ENCODE results near the gene TLCD3A. TPM values are rescaled to one million over a fixed set of nuclear protein-coding genes. Genes with fewer than 3 reads are reported as not detected.

Gene TLCD3A
- total RNA-seq (5.1 TPM), polyA plus RNA-seq (7.8 TPM)
- long read RNA-seq, donor 1: 0 reads
- long read RNA-seq, donor 2: 0 reads
- long read RNA-seq, donor 3, partial matches to known transcripts: 0 of 3 reads
- long read RNA-seq, donor 3, other reads (novel, unspliced or antisense): 0 of 3 reads
- long read RNA-seq, donor 4: 0 reads
- long read RNA-seq, donor 5, partial matches to known transcripts: 6 of 9 reads
- long read RNA-seq, donor 5, other reads (novel, unspliced or antisense): 0 of 9 reads
- long read RNA-seq, donor 6, partial matches to known transcripts: 0 of 2 reads
- long read RNA-seq, donor 6, other reads (novel, unspliced or antisense): 0 of 2 reads
- long read RNA-seq, donor 7: 0 reads
- long read RNA-seq, donor 8, partial matches to known transcripts: 0 of 1 reads
- long read RNA-seq, donor 8, other reads (novel, unspliced or antisense): 0 of 1 reads
- long read RNA-seq, donor 9, partial matches to known transcripts: 0 of 1 reads
- long read RNA-seq, donor 9, other reads (novel, unspliced or antisense): 0 of 1 reads
- long read RNA-seq, donor 10, partial matches to known transcripts: 0 of 1 reads
- long read RNA-seq, donor 10, other reads (novel, unspliced or antisense): 0 of 1 reads

DNA sequence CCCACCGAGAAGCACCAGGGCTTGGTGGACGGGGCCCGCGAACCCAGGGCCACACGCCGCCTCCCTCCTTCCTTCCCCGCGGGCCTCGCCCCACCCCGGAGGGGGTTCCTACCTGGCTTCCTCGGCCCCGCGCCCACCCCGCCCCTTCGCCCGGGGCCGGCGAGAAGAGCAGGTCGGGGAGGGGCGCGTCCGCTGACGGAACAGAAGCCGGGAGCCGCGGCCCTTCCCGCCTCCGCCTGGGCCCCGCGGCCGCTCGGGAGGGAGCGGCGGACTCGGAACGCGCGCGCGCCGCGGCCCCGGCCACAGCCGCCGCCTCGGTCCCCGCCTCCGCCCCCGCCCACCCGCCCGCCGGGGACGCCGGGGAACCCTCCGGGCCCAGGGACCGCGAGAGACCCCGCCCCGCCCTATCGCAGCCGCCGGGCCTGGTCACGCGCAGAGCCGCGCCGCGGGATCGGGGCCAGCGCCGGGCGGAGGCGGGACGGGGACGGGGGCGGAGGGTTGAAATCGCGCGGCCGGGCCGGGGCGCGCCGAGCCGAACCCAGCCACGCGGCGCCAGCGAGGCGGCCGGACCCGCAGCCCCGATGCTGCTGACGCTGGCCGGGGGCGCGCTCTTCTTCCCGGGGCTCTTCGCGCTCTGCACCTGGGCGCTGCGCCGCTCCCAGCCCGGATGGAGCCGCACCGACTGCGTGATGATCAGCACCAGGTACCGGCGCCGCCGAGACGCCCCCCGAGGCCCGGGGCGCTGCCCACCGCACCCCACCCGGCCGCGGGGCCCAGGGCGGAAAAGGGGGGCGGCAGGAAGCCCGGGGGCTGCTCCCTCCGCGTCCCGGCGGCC lies at the start of gene TLCD3A:
Gene TLCD3A (plus strand): TSS at position 530 of the 835 bp plus-strand sequence. CDS start 52 bp downstream, at position 582.
- peak in 1 of 9 donors; percentile 33 for DNase-seq (ENCODE audit: low read depth in 6 of 9, low spot score in 9 of 9)

DNA sequence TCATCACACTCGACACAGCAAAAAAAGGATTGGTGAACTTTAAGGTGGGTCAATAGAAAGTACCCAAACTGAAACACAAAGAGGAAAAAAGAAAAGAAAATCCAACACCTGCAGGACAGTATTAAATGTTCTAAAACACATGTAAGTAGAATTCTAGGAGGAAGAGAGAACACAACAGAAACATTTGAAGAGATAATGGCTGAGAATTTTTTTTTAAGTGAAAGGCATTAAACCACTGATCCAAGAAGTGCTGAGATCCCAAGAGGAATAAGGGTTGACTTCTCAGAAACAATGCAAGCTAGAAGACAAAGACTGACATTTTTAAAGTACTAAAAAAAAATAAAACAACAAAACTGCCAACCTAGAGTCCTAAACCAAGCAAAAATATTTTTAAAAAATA lies 49.4 kb upstream of the TLCD3A start:
- Histone ChIP-seq H3K27ac (ENCODE audit: low read depth in 1 of 2, low read length in 1 of 2) (peak overlapping the region in 1 of 2 donors; percentile 13), H3K36me3 (ENCODE audit: control insufficient read depth in 2 of 2, insufficient read depth in 2 of 2, low read length in 1 of 2) (peaks cover 0 to 6% of the 10 kb centered on the region in 2 donors), H3K27me3 (ENCODE audit: control insufficient read depth in 2 of 2, insufficient read depth in 1 of 2, low read length in 1 of 2) (no peaks in the 10 kb centered on the region), H3K9me3 (ENCODE audit: control insufficient read depth in 2 of 2, insufficient read depth in 1 of 2, low read length in 1 of 2) (no peaks in the 10 kb centered on the region), H3K4me3 (ENCODE audit: low read length in 2 of 2) (no peak overlapping the region), H3K4me1 (ENCODE audit: control insufficient read depth in 2 of 2, insufficient read depth in 2 of 2, low read length in 2 of 2) (peaks cover 0 to 12% of the 10 kb centered on the region in 2 donors)
- DNase-seq (ENCODE audit: low read depth in 6 of 9, low spot score in 9 of 9): no peak
- 91% methylated on average over 1 of the region's 1 CpG for whole genome bisulfite sequencing

More for the DNA sequence above, at the start of gene TLCD3A:
- Histone ChIP-seq H3K4me1 (ENCODE audit: control insufficient read depth in 2 of 2, insufficient read depth in 2 of 2, low read length in 2 of 2) (peaks cover 4 to 13% of the 10 kb centered on the region in 2 donors), H3K27ac (ENCODE audit: low read depth in 1 of 2, low read length in 1 of 2) (peak within 1 kb of the TSS in 1 of 2 donors; percentile 68), H3K36me3 (ENCODE audit: control insufficient read depth in 2 of 2, insufficient read depth in 2 of 2, low read length in 1 of 2) (no peaks in the 10 kb centered on the region), H3K4me3 (ENCODE audit: low read length in 2 of 2) (peak within 1 kb of the TSS; percentile 36 to 71), H3K27me3 (ENCODE audit: control insufficient read depth in 2 of 2, insufficient read depth in 1 of 2, low read length in 1 of 2) (peaks cover 26 to 46% of the 10 kb centered on the region in 2 donors), H3K9me3 (ENCODE audit: control insufficient read depth in 2 of 2, insufficient read depth in 1 of 2, low read length in 1 of 2) (no peaks in the 10 kb centered on the region)
- whole genome bisulfite sequencing: under 1% methylated on average over 126 of the region's 126 CpGs

DNA sequence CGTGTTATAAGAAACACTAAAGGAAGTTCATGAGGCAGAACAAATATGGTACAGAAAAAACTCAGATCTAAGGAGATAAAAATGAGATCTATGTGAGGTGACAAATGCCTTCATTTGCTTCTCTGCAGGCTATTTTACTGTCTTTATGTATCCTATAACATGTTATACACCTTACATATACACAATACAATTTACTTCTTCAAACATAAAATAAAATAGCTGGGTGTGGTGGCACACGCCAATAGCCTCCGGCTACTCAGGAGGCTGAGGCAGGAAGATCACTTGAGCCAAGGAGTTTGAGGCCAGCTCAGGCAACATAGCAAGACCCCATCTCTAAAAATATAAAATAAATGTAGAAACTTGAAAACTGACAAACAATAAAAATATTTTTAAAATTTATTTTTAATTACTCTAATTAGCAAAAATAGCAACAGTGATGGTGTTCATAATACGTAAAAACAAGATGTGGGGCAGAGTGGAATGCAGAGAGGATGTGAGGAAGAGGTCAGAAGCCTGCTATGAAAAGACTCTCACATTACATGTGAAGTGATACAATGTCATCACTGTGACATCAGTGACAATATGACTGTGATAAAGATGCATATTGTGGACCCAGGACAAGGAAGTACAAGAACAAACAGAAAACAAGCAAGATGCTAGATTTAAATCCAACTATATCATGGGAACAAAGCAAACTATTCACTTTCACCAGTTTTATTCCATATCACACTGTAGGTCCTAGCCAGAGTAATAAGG lies 48.7 kb upstream of the TLCD3A start:
- DNase-seq (ENCODE audit: low read depth in 6 of 9, low spot score in 9 of 9): peak in 1 of 9 donors; percentile 20
- peaks cover 0 to 12% of the 10 kb centered on the region in 2 donors for H3K4me1 ChIP-seq (ENCODE audit: control insufficient read depth in 2 of 2, insufficient read depth in 2 of 2, low read length in 2 of 2)
- peaks cover 4 to 6% of the 10 kb centered on the region in 2 donors for H3K36me3 ChIP-seq (ENCODE audit: control insufficient read depth in 2 of 2, insufficient read depth in 2 of 2, low read length in 1 of 2)
- 90% methylated on average over 4 of the region's 4 CpGs for WGBS
- H3K27me3 ChIP-seq (ENCODE audit: control insufficient read depth in 2 of 2, insufficient read depth in 1 of 2, low read length in 1 of 2): no peaks in the 10 kb centered on the region
- H3K27ac ChIP-seq (ENCODE audit: low read depth in 1 of 2, low read length in 1 of 2): no peak overlapping the region
- H3K4me3 ChIP-seq (ENCODE audit: low read length in 2 of 2): no peak overlapping the region
- no peaks in the 10 kb centered on the region for H3K9me3 ChIP-seq (ENCODE audit: control insufficient read depth in 2 of 2, insufficient read depth in 1 of 2, low read length in 1 of 2)

DNA sequence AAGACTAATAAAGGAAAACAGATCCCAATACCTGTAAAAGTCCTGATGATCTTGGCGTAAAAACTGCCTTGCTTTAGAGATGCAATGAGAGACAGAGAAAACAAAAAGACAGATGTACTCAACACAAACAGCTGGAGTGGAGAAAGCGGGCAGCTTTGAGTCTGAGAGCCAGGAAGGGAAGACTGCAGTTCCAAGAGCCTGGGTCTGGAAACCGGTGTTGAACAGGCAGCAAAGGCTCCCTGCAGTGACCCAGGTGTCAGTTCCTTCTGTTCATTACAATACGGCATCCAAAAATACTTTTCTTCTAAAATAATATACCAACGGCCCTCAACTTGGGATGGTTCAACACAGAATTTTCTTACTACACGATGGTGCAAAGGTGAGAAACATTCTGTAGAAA lies 47.4 kb upstream of the TLCD3A start:
- H3K9me3 ChIP-seq (ENCODE audit: control insufficient read depth in 2 of 2, insufficient read depth in 1 of 2, low read length in 1 of 2): no peaks in the 10 kb centered on the region
- no peak overlapping the region for H3K27ac ChIP-seq (ENCODE audit: low read depth in 1 of 2, low read length in 1 of 2)
- H3K4me3 ChIP-seq (ENCODE audit: low read length in 2 of 2): no peak overlapping the region
- WGBS: 98% methylated on average over 6 of the region's 6 CpGs
- DNase-seq (ENCODE audit: low read depth in 6 of 9, low spot score in 9 of 9): no peak
- peaks cover 8% of the 10 kb centered on the region in 2 donors for H3K36me3 ChIP-seq (ENCODE audit: control insufficient read depth in 2 of 2, insufficient read depth in 2 of 2, low read length in 1 of 2)
- peaks cover 0 to 12% of the 10 kb centered on the region in 2 donors for H3K4me1 ChIP-seq (ENCODE audit: control insufficient read depth in 2 of 2, insufficient read depth in 2 of 2, low read length in 2 of 2)
- no peaks in the 10 kb centered on the region for H3K27me3 ChIP-seq (ENCODE audit: control insufficient read depth in 2 of 2, insufficient read depth in 1 of 2, low read length in 1 of 2)

DNA sequence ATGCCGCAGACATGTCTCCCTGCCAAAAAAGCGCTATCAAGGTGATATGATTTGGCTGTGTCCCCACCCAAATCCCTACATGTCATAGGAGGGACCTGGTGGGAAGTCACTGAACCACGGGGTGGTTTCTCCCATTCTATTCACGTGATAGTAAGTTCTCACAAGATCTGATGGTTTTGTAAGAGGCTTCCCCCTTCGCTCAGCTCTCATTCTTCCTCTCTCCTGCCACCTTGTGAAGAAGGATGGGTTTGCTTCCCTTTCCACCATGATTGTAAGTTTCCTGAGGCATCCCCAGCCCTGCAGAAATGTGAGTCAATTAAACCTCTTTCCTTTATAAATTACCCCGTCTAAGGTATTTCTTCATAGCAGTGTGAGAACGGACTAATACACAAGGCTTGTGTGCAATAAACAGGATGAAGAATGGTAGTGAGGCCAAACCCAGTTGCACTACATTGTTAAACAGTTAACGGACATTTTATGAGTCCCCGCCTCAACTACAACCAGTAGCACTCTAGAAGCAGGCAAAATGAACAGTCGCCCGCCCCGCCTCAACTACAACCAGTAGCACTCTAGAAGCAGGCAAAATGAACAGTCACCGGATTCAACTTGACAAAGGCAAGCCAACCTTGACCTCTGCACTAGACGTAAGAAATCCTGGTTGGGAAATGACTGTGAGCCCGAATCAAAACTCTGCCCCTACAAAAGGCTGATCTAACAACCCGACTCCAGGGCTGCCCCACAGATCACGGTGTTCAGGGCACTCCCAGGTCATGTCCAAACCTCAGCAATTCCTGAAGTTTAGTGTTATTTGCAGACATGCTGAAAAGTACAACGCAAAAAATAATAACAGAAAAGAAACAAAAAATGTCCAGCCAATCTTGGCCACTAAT lies 44.1 kb upstream of the TLCD3A start:
- H3K27me3 ChIP-seq (ENCODE audit: control insufficient read depth in 2 of 2, insufficient read depth in 1 of 2, low read length in 1 of 2): no peaks in the 10 kb centered on the region
- peaks cover 14 to 24% of the 10 kb centered on the region in 2 donors for H3K36me3 ChIP-seq (ENCODE audit: control insufficient read depth in 2 of 2, insufficient read depth in 2 of 2, low read length in 1 of 2)
- H3K9me3 ChIP-seq (ENCODE audit: control insufficient read depth in 2 of 2, insufficient read depth in 1 of 2, low read length in 1 of 2): no peaks in the 10 kb centered on the region
- no peak overlapping the region for H3K27ac ChIP-seq (ENCODE audit: low read depth in 1 of 2, low read length in 1 of 2)
- H3K4me3 ChIP-seq (ENCODE audit: low read length in 2 of 2): no peak overlapping the region
- whole genome bisulfite sequencing: 84% methylated on average over 18 of the region's 18 CpGs
- peak in 6 of 9 donors; percentile 14 to 69 (median 19) for DNase-seq (ENCODE audit: low read depth in 6 of 9, low spot score in 9 of 9)
- peaks cover 0 to 2% of the 10 kb centered on the region in 2 donors for H3K4me1 ChIP-seq (ENCODE audit: control insufficient read depth in 2 of 2, insufficient read depth in 2 of 2, low read length in 2 of 2)

DNA sequence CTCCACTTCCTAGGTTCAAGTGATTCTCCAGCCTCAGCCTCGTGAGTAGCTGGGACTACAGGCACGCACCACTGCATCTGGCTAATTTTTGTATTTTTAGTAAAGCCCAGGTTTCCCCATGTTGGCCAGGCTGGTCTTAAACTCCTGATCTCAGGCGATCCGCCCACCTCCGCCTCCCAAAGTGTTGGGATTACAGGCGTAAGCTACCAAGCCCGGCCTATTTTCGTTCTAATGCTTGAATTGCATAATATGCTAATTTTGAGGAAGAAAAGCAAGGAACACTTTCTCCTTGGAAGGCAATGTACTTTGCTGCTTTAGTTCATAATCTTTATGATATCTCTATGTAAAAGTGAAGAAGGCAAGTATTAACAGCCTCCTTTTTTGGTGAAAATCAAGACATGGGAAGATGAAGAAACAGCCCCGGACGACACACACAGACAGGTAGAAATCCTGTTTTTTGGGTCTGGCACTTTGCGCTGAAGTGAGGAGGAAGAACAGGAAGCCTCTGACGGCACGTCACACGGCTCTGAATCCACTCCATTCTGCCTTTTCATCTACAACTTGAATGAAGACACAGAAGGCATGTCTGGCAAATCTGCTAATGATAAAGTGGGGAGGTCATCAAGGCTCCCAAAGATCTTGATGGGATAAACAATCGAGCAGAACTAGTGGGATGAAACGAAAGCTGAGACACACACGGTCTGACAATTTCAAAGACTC lies 42.7 kb upstream of the TLCD3A start:
- Histone ChIP-seq H3K27me3 (ENCODE audit: control insufficient read depth in 2 of 2, insufficient read depth in 1 of 2, low read length in 1 of 2) (no peaks in the 10 kb centered on the region), H3K9me3 (ENCODE audit: control insufficient read depth in 2 of 2, insufficient read depth in 1 of 2, low read length in 1 of 2) (no peaks in the 10 kb centered on the region), H3K36me3 (ENCODE audit: control insufficient read depth in 2 of 2, insufficient read depth in 2 of 2, low read length in 1 of 2) (peaks cover 24 to 37% of the 10 kb centered on the region in 2 donors), H3K4me3 (ENCODE audit: low read length in 2 of 2) (no peak overlapping the region), H3K27ac (ENCODE audit: low read depth in 1 of 2, low read length in 1 of 2) (no peak overlapping the region), H3K4me1 (ENCODE audit: control insufficient read depth in 2 of 2, insufficient read depth in 2 of 2, low read length in 2 of 2) (no peaks in the 10 kb centered on the region)
- DNase-seq (ENCODE audit: low read depth in 6 of 9, low spot score in 9 of 9): no peak
- WGBS: 92% methylated on average over 17 of the region's 17 CpGs

DNA sequence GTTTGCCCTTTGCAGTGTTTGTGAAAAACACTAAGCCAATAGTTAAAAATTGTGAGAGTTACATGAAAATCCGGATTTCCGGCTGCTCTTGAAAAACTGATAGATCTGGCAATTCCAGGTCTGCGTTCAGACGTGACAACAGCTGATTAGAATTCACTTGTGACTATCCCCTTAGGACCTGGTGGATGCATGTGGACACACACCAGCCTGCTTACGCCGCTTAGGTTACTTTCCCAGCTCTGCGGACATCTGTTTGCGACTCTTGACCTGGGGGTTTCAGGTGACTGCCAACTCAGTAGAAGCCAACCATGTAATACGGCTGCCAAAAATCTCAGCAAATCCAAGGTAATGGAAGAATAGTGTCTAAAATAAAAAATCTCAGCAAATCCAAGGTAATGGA lies 42.0 kb upstream of the TLCD3A start:
- WGBS: 90% methylated on average over 9 of the region's 9 CpGs
- H3K4me1 ChIP-seq (ENCODE audit: control insufficient read depth in 2 of 2, insufficient read depth in 2 of 2, low read length in 2 of 2): no peaks in the 10 kb centered on the region
- H3K36me3 ChIP-seq (ENCODE audit: control insufficient read depth in 2 of 2, insufficient read depth in 2 of 2, low read length in 1 of 2): peaks cover 24 to 44% of the 10 kb centered on the region in 2 donors
- H3K27ac ChIP-seq (ENCODE audit: low read depth in 1 of 2, low read length in 1 of 2): no peak overlapping the region
- DNase-seq (ENCODE audit: low read depth in 6 of 9, low spot score in 9 of 9): no peak
- H3K27me3 ChIP-seq (ENCODE audit: control insufficient read depth in 2 of 2, insufficient read depth in 1 of 2, low read length in 1 of 2): no peaks in the 10 kb centered on the region
- H3K9me3 ChIP-seq (ENCODE audit: control insufficient read depth in 2 of 2, insufficient read depth in 1 of 2, low read length in 1 of 2): no peaks in the 10 kb centered on the region
- H3K4me3 ChIP-seq (ENCODE audit: low read length in 2 of 2): no peak overlapping the region
